Testis (tissue), 3 donors: Measurements from ENCODE around the gene ADRM1. TPM values are rescaled to one million over a fixed set of nuclear protein-coding genes. Genes with fewer than 3 reads are reported as not detected.
A peak's percentile ranks its signal among the peaks of the same experiment; 100 is the strongest.

Source experiments
- DNase-seq: peaks from one replicate; pipeline ENCODE4 v3.0.0-alpha.2; 2019
- H3K27ac ChIP-seq, 2 donors: fragments of 200-600 bp; sonication (generic); one replicate each; pipeline ENCODE4 v1.5.1; 2019
- H3K27me3 ChIP-seq: fragments of 200-600 bp; sonication (generic); one replicate; pipeline ENCODE4 v1.5.1; 2019
- H3K36me3 ChIP-seq: fragments of 200-600 bp; sonication (generic); one replicate; pipeline ENCODE4 v1.5.1; 2017; ENCODE audit warnings: low read depth; ENCODE audit errors: missing control alignments
- H3K4me1 ChIP-seq: fragments of 200-600 bp; sonication (generic); one replicate; pipeline ENCODE4 v1.5.1; 2019
- H3K4me3 ChIP-seq, 2 donors: fragments of 200-600 bp; sonication (generic); one replicate each; pipeline ENCODE4 v1.5.1; 2017 to 2019
- H3K9me3 ChIP-seq: fragments of 200-600 bp; sonication (generic); one replicate; pipeline ENCODE4 v1.5.1; 2017
- CTCF ChIP-seq, 3 experiments: fragments of 450-650 bp in 2 of 3; fragments of 200-600 bp in 1 of 3; sonication (generic) in 1 of 3; IDR thresholded peaks; one replicate each; pipeline ENCODE4 v1.5.1; 2016 to 2019; ENCODE audit warnings: antibody characterized with exemption in 3 of 3, mild to moderate bottlenecking in 2 of 3, moderate library complexity in 1 of 3
- POLR2A ChIP-seq: fragments of 450-650 bp; IDR thresholded peaks from one replicate; pipeline ENCODE4 v1.6.1; 2017; ENCODE audit warnings: antibody characterized with exemption, mild to moderate bottlenecking, moderate library complexity
- WGBS, 2 donors: methylation state at CpG; one replicate each; pipeline ENCODE4 v1.1.5; 2018; 5-methylcytosine and 5-hydroxymethylcytosine counted together
- intact Hi-C: fragments of 100-400 bp; cut with DNase I; formaldehyde crosslinking; loops from one replicate; pipeline ENCODE4 v1.15.1; 2023; ENCODE audit warnings: low total_unique reads
- polyA plus RNA-seq: library from polyadenylated mRNA; stranded (reverse); fragments of 350-450 nt; fragmentation: Illumina TruSeq; extraction: RNeasy Lipid Tissue Mini Kit (QIAGEN cat#74804); gene quantifications from one replicate; pipeline ENCODE4 v1.2.3, GENCODE V29; 2014; ENCODE audit warnings: low read depth, low replicate concordance; ENCODE audit not compliant: insufficient read depth
- total RNA-seq, 2 donors: library from RNA; depleted of rRNA; stranded (reverse); fragments of >200 nt; gene quantifications; one replicate each; pipeline ENCODE4 v1.2.3, GENCODE V29; 2016

Gene ADRM1
- total and polyA plus RNA-seq, 3 donors from 2014 or later = 191 to 286 (median 283) TPM

- WGBS, 2 donors = 91 to 96% methylated on average over 17 of the region's 17 CpGs
- intact Hi-C loops = no loop called here
These were observed 8.3 kb upstream of the ADRM1 start for GRCh38 chr20:62294516-62294915.

GRCh38 chr20:62296724-62297448 is 5.9 kb upstream of the ADRM1 start:
- Histone ChIP-seq H3K4me3 (no peak overlapping the region), H3K27ac (peak overlapping the region; percentile 6 to 53), H3K36me3 (no peaks in the 10 kb centered on the region), H3K9me3 (no peaks in the 10 kb centered on the region), H3K27me3 (no peaks in the 10 kb centered on the region), H3K4me1 (peaks cover 38% of the 10 kb centered on the region)
- TF ChIP-seq POLR2A (no peak), CTCF (IDR thresholded peaks at IDR 0.05) (no peak)
- DNase-seq = peak; percentile 78
- intact Hi-C loops = no loop called here
- WGBS, 2 donors = 60 to 78% methylated on average over 11 to 29 of the region's 30 CpGs

More at GRCh38 chr20:62294516-62294915, 8.3 kb upstream of the ADRM1 start:
- H3K4me3 ChIP-seq = no peak overlapping the region
- no peaks in the 10 kb centered on the region for H3K36me3 ChIP-seq
- H3K9me3 ChIP-seq = no peaks in the 10 kb centered on the region
- TF ChIP-seq POLR2A (no peak), CTCF (IDR thresholded peaks at IDR 0.05) (no peak)
- H3K27me3 ChIP-seq = no peaks in the 10 kb centered on the region
- peaks cover 28% of the 10 kb centered on the region for H3K4me1 ChIP-seq
- no peak for DNase-seq
- no peak overlapping the region for H3K27ac ChIP-seq

DNA sequence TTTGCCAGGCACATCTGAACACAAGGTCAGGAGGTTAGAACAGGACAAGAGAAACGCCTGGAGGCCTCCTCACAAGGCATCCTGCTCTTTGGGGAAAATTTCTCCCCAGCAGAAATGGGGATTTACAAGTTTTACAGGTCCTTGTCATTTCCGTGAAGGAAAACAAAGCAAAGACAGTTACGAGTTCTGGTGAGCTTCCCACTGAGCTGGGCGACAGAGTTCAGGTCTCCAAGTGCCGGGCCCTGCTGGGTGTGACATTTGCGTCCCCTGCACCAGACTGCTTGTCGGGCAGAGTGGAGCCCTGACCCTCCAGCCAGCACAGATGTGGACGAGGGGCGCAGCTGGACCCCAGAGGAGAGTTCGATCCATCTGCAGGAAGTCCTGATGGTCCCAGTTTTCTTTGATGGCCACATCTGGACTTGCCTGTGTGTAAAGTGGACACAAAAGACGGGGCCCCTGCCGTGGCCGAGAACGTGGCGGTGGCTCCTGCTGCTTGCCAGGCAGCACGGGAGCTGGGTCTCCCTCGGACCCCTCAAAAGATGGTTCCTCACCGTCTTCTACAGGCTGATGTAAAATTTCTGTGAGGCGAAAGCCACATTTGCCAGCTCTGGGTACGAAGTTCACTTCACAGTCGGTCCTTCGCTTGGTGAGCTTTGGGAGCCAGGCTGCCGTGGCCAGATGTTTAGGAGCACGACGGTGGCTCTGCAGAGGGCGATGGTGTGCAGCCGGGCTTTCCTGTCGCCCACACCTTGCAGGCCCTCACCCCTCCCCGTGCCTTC is 5.2 kb upstream of the ADRM1 start:
- no peaks in the 10 kb centered on the region for H3K36me3 ChIP-seq
- H3K27me3 ChIP-seq = no peaks in the 10 kb centered on the region
- H3K9me3 ChIP-seq = no peaks in the 10 kb centered on the region
- TF ChIP-seq CTCF (IDR thresholded peaks at IDR 0.05) (no peak), POLR2A (no peak)
- 68 to 88% methylated on average over 20 to 28 of the region's 29 CpGs for WGBS, 2 donors
- no peak overlapping the region for H3K4me3 ChIP-seq
- intact Hi-C loops = no loop called here
- H3K27ac ChIP-seq = peak overlapping the region; percentile 6 to 53
- peaks cover 38% of the 10 kb centered on the region for H3K4me1 ChIP-seq
- DNase-seq = no peak

GRCh38 chr20:62298577-62299249 is 4.1 kb upstream of the ADRM1 start:
- H3K4me1 ChIP-seq = peaks cover 33% of the 10 kb centered on the region
- H3K4me3 ChIP-seq = no peak overlapping the region
- 90 to 93% methylated on average over 14 to 33 of the region's 33 CpGs for WGBS, 2 donors
- no peak for TF ChIP-seq POLR2A
- no peak for TF ChIP-seq CTCF (IDR thresholded peaks at IDR 0.05)
- no peak for DNase-seq
- no peaks in the 10 kb centered on the region for H3K36me3 ChIP-seq
- H3K9me3 ChIP-seq = no peaks in the 10 kb centered on the region
- no peaks in the 10 kb centered on the region for H3K27me3 ChIP-seq
- intact Hi-C loops = no loop called here
- H3K27ac ChIP-seq = no peak overlapping the region
